HCT116 (cell line): Measurements from ENCODE around the gene ARHGDIG. TPM values are rescaled to one million over a fixed set of nuclear protein-coding genes. Genes with fewer than 3 reads are reported as not detected.

Experiments
- ATAC-seq: fragments of 200-7000 bp; cut with Tn5 transposase; 2 replicates; pipeline ENCODE4 v1.9.1; 2020; ENCODE audit warnings: mild to moderate bottlenecking, moderate library complexity
- BruUV-seq: library from RNA; stranded (reverse); fragments of 400-500 nt; replicated peaks from 2 replicates; lab custom pipeline; 2021; lab: Mats Ljungman, UMichigan
- CTCF ChIA-PET: fragments of 300-600 bp; sonication (Branson Sonifier 250); formaldehyde crosslinking; loops from one replicate; lab custom pipeline; 2021; ENCODE audit warnings: antibody characterized with exemption; lab: Charles Lee
- POLR2A ChIA-PET: fragments of 300-600, 350-600 bp; sonication (Branson Sonifier 250); formaldehyde crosslinking; loops from one replicate; lab custom pipeline; 2021; ENCODE audit warnings: antibody characterized with exemption; lab: Charles Lee
- RAD21 ChIA-PET, 2 experiments: fragments of 300-600 bp; sonication (Branson Sonifier 250); formaldehyde crosslinking; loops; one replicate each; lab custom pipeline; 2023; ENCODE audit warnings: low total read pairs in 2 of 2; ENCODE audit not compliant: uncharacterized antibody in 2 of 2, unreplicated experiment in 2 of 2, low non-redundant PET in 1 of 2; lab: Charles Lee
- DNase-seq: peaks from one replicate; pipeline ENCODE4 v3.0.0-alpha.2; 2010; ENCODE audit warnings: low read depth, low spot score
- H2AFZ ChIP-seq: fragments of 200-600 bp; shearing (Covaris generic), sonication (generic); 2 replicates; pipeline ENCODE4 v1.6.1; 2017; ENCODE audit warnings: low read depth, mixed run types, mixed read lengths, antibody characterized with exemption, low read length; ENCODE audit not compliant: poor library complexity, severe bottlenecking
- H3K27ac ChIP-seq: 2 replicates; pipeline ENCODE4 v1.5.1; 2012; ENCODE audit warnings: low read depth, low read length
- H3K27me3 ChIP-seq: fragments of 200-600 bp; sonication (generic); 2 replicates; pipeline ENCODE4 v1.6.1; 2016; ENCODE audit warnings: mixed run types, low read length, mixed read lengths; ENCODE audit not compliant: insufficient read depth
- H3K36me3 ChIP-seq, 2 experiments: fragments of 200-500 bp in 1 of 2; fragments of 200-600 bp in 1 of 2; sonication (Bioruptor generic) in 1 of 2; sonication (generic) in 1 of 2; 2 replicates each; pipeline versions ENCODE4 v1.5.1 to v1.6.1; 2014 to 2016; ENCODE audit warnings: low read length in 2 of 2, inconsistent platforms in 1 of 2, mixed read lengths in 1 of 2, mixed run types in 1 of 2; ENCODE audit not compliant: insufficient read depth in 2 of 2, control insufficient read depth in 1 of 2
- H3K4me1 ChIP-seq, 2 experiments: fragments of 200-600 bp in 1 of 2; sonication (generic) in 1 of 2; 2 replicates each; pipeline versions ENCODE4 v1.5.1 to v1.6.1; 2012 to 2017; ENCODE audit warnings: low read length in 2 of 2, inconsistent platforms in 1 of 2, mild to moderate bottlenecking in 1 of 2, mixed read lengths in 1 of 2, mixed run types in 1 of 2, moderate library complexity in 1 of 2; ENCODE audit not compliant: insufficient read depth in 2 of 2, control insufficient read depth in 1 of 2
- H3K4me2 ChIP-seq: fragments of 200-600 bp; sonication (generic); 2 replicates; pipeline ENCODE4 v1.6.1; 2017; ENCODE audit warnings: mixed run types, low read length, mixed read lengths
- H3K4me3 ChIP-seq, 2 experiments: fragments of 200-600 bp in 1 of 2; sonication (generic) in 1 of 2; replicated peaks in 1 of 2; 2 replicates each; pipeline ENCODE4 v1.5.1; 2011 to 2016; ENCODE audit warnings: low read length in 2 of 2, control low read depth in 1 of 2, low read depth in 1 of 2, mild to moderate bottlenecking in 1 of 2, mixed read lengths in 1 of 2, mixed run types in 1 of 2
- H3K79me2 ChIP-seq: fragments of 200-600 bp; sonication (generic); 2 replicates; pipeline ENCODE4 v1.6.1; 2017; ENCODE audit warnings: mild to moderate bottlenecking, mixed run types, low read length, moderate library complexity, mixed read lengths; ENCODE audit not compliant: insufficient read depth
- H3K9ac ChIP-seq: fragments of 200-600 bp; sonication (generic); 2 replicates; pipeline ENCODE4 v1.6.1; 2016; ENCODE audit warnings: low read length, mixed read lengths
- H3K9me2 ChIP-seq: fragments of 200-600 bp; sonication (generic), shearing (Covaris generic); 2 replicates; pipeline ENCODE4 v1.6.1; 2017; ENCODE audit warnings: mixed run types, mild to moderate bottlenecking, moderate library complexity; ENCODE audit not compliant: insufficient read depth
- H3K9me3 ChIP-seq, 2 experiments: fragments of 200-500 bp in 1 of 2; fragments of 200-600 bp in 1 of 2; sonication (Bioruptor generic) in 1 of 2; sonication (generic) in 1 of 2; 2 replicates each; pipeline ENCODE4 v1.6.1; 2014 to 2017; ENCODE audit warnings: low read length in 2 of 2, mixed read lengths in 2 of 2, inconsistent platforms in 1 of 2, low read depth in 1 of 2, mild to moderate bottlenecking in 1 of 2, mixed run types in 1 of 2, moderate library complexity in 1 of 2; ENCODE audit not compliant: control insufficient read depth in 1 of 2, insufficient read depth in 1 of 2
- H4K20me1 ChIP-seq: fragments of 200-600 bp; sonication (generic), shearing (Covaris generic); 2 replicates; pipeline ENCODE4 v1.6.1; 2017; ENCODE audit warnings: mixed run types, mild to moderate bottlenecking, moderate library complexity; ENCODE audit not compliant: insufficient read depth
- POLR2A ChIP-seq: IDR thresholded peaks from 2 replicates; pipeline ENCODE4 v1.7.0; 2011; ENCODE audit warnings: borderline replicate concordance; ENCODE audit not compliant: insufficient read depth, insufficient read length; ENCODE audit errors: extremely low read depth
- POLR2AphosphoS5 ChIP-seq: IDR thresholded peaks from 2 replicates; pipeline ENCODE4 v1.6.1; 2011; ENCODE audit warnings: mild to moderate bottlenecking, low read depth, low read length, moderate library complexity
- RAD21 ChIP-seq: IDR thresholded peaks from 2 replicates; pipeline ENCODE4 v1.6.1; 2012; ENCODE audit warnings: low read depth, mild to moderate bottlenecking
- SP1 ChIP-seq: IDR thresholded peaks from 2 replicates; pipeline ENCODE4 v1.6.1; 2012; ENCODE audit warnings: low read depth
- YY1 ChIP-seq: IDR thresholded peaks from 2 replicates; pipeline ENCODE4 v1.6.1; 2011; ENCODE audit warnings: low read length, low read depth, moderate library complexity, mild to moderate bottlenecking; ENCODE audit not compliant: insufficient replicate concordance; ENCODE audit errors: extremely low read depth
- ZBTB33 ChIP-seq: IDR thresholded peaks from 2 replicates; pipeline ENCODE4 v1.6.1; 2011; ENCODE audit warnings: mild to moderate bottlenecking, low read length, moderate library complexity; ENCODE audit not compliant: insufficient replicate concordance; ENCODE audit errors: extremely low read depth
- intact Hi-C: fragments of 100-400 bp; cut with micrococcal nuclease; formaldehyde crosslinking; loops from 2 replicates; pipeline ENCODE4 v1.10.0; 2022
- total RNA-seq: library from RNA; stranded (reverse); gene quantifications from one replicate; pipeline ENCODE4 v1.2.1, GENCODE V29; 2021; ENCODE audit not compliant: unreplicated experiment
- TF ChIP-seq, protein P1 (sequence below): IDR thresholded peaks from 2 replicates; pipeline ENCODE4 v1.6.1; 2012

The ARHGDIG gene
- total RNA-seq, 1 experiment from 2014 or later: not detected

GRCh38 chr16:270381-271255 is 9.8 kb upstream of the ARHGDIG start:
- H3K9me3 ChIP-seq: no peaks in the 10 kb centered on the region
- ChIA-PET POLR2A (no interaction called here), CTCF (no interaction called here), RAD21 (no interaction called here)
- no peaks in the 10 kb centered on the region for H4K20me1 ChIP-seq
- no peaks in the 10 kb centered on the region for H3K79me2 ChIP-seq
- H3K4me2 ChIP-seq: no peak overlapping the region
- no TSS peak for BruUV-seq
- H3K4me3 ChIP-seq: no peak overlapping the region
- no peak overlapping the region for H3K27ac ChIP-seq
- no peak overlapping the region for H2AFZ ChIP-seq
- TF ChIP-seq, protein P1, sequence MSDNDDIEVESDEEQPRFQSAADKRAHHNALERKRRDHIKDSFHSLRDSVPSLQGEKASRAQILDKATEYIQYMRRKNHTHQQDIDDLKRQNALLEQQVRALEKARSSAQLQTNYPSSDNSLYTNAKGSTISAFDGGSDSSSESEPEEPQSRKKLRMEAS: no peak
- TF ChIP-seq POLR2AphosphoS5: no peak
- no peak for TF ChIP-seq ZBTB33
- no peak for TF ChIP-seq SP1
- no peak for TF ChIP-seq RAD21
- no peak for TF ChIP-seq YY1
- TF ChIP-seq POLR2A: no peak
- H3K9me2 ChIP-seq: no peaks in the 10 kb centered on the region
- no peaks in the 10 kb centered on the region for H3K36me3 ChIP-seq
- DNase-seq (no peak), ATAC-seq (no peak)
- no peaks in the 10 kb centered on the region for H3K4me1 ChIP-seq
- intact Hi-C loops: no loop called here
- H3K9ac ChIP-seq: no peak overlapping the region
- H3K27me3 ChIP-seq: no peaks in the 10 kb centered on the region
